Activated naive CD8-positive, alpha-beta T cell treated with anti-CD3 and anti-CD28 coated beads, Interleukin-2, amount 50 U/mL, for 16 hours (primary cell): Measurements from ENCODE around the gene STXBP2.

Source experiments
- DNase-seq: peaks from one replicate; pipeline ENCODE4 v3.0.0-alpha.2; 2020; ENCODE audit warnings: low read depth, low spot score

The STXBP2 gene

DNA sequence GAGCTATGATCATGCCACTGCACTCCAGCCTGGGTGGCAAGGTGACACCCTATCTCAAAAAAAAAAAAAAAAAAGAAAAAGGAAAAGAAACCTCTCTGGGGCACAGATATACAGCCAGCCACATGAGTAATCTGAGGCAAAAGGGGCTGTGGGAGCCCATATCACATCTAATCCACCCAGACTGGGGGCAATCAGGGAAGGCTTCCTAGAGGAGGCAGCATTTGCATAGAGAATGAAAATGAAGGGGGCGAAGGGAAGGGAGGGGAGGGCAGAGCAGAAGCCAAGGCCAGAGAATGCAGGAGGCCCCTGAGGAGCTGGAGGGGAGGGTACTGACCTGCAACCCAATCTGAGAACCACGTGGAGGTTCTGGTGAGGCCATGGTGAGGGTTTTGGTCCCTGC, 13.2 kb downstream of the STXBP2 start:
- no peak for DNase-seq

DNA sequence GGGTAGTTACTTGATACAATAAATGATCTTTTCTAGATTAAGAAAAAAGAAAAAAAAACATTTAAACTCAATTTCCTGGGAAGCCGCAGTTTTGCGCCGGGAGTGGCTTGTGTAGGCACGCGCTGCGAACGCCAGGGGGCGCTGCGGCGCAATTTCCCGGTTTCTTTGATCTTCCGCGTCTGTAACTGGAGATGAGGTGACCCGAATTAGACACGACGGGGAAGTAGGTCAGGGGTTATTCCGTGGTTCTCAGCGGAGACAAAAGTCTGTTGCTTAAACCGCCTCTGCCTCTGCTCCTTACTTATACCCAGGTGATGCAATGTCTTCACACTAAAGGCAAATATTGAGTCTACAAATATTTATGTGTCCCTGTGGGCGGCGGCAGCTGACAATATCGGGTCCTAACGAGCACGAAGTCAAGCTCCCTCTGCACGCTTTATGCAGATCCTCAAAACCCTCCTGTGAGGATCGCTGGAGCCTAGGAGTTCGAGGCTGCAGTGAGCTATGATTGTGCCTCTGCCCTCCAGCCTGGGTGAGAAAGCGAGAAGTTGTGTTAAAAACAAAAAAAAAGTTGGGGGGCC, 15.2 kb downstream of the STXBP2 start:
- DNase-seq, result peak; percentile 68

DNA sequence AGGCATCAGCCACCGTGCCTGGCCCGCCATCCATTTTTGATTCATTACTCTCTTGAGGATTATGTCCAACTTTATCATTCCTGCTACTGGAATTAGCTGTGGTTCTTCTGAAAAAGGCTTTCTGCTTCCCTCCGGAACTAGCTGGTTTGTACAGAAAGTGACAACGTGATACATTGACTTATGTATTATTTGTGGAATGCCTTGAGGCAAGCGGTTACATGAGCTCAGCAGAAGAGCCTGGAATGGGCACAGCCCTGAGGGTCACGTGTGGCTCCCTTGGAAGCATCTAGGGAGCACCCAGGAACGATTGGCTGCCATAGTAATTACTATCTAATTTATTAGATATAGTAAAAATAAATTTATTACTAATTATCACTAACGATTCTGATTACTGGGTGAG, 17.5 kb downstream of the STXBP2 start:
- DNase-seq, result no peak

DNA sequence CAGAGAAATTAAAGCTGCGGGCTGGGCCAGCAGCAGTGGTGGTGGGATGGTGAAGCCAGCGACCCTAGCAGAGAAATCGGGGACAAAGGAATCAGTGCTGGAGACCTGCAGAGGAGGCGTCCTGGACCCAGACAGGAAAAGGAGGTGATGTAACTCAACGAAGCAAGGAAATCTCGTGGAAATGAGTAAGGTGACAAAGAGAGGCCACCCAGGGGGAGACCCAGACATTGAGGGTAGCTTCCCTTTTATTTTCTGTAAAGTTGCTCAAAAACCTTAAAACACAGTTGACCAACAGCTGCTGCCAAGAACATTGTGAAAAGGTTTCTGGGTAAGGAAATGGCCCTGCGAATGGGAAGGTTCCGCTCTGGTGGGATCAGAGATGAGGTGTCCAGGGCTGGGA, 18.7 kb downstream of the STXBP2 start:
- DNase-seq, result no peak

DNA sequence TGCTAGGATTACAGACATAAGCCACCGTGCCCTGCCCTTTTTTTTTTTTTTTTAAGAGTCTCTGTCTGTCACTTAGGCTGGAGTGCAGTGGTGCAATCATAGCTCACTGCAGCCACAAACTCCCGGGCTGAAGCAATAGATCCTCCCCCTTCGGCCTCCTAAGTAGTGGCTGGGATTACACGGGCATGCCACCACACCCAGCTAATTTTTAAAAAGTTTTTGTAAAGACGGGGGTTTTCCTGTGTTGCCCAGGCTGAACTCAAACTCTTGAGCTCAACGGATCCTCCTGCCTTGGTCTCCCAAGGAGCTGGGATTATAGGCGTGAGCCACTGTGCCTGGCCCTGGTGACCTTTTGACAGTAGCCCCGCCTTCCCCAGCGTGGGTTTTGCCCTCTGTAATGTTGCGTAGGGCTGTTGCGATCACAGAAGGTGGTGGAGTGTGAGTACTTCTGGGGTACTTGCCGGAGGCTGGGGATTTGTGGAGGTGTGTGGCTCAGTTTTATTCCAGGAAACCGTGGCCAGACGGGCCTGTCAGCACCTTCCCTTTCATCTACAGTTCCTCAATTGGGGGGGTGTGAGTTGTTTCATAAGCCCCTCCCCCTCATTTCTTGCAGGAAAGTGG, 20.3 kb downstream of the STXBP2 start:
- DNase-seq, result no peak

DNA sequence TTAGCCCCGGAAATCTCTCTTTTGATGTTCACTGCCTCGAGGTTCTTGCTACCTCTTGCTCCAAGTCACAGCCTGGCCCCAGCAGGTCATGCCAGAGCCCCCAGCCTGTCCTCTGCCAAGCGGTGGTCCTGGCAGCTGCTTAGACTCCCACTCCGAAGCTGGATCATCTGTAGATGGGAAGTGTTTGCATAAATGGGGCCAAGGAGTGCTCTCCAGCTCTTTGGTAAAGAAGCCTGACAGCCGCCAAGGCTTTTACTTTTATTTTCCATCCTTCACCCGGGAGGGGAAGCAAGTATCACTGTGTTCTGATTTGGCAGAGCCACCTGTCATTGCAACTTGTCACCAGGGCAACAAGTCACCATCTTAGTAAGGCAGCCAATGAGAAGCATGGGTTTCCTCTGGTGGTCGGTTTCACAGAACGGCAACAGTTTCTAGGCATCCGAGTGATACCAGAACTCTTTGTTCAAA, 21.3 kb downstream of the STXBP2 start:
- DNase-seq, result peak; percentile 25

GRCh38 chr19:7661744-7662538, 25.0 kb downstream of the STXBP2 start:
- no peak for DNase-seq

DNA sequence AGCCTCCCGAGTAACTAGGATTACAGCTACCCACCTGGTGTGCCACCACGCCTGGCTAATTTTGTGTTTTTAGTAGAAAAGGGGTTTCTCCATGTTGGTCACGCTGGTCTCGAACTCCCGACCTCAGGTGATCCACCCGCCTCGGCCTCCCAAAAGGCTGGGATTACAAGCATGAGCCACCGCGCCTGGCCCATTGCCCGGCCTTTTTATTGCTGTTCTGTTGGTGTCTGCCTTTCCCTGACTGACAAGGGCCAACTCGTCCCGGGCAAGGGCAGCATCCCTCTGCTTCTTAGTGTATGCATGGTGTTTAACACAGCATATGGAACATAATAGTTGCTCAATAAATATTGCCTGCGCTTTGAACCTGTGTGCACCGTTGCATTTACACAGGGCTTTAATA, 25.7 kb downstream of the STXBP2 start:
- DNase-seq, result no peak

DNA sequence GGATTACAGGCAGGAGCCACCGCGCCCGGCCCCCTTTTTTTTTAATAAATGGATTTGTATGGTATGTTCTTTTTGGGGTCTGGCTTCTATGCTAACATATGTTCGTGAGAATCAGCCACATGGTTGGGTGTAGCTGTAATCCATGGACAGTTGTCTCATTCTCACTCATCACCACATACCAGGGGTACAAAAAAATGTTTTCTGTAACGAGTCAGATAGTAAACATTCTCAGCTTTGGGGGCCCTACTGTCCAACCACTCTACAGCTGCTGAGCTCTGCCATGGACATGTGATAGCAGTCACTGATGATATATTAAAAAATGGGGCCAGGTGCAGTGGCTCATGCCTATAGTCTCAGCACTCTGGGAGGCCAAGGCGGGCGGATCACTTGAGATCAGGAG, 26.8 kb downstream of the STXBP2 start:
- no peak for DNase-seq

DNA sequence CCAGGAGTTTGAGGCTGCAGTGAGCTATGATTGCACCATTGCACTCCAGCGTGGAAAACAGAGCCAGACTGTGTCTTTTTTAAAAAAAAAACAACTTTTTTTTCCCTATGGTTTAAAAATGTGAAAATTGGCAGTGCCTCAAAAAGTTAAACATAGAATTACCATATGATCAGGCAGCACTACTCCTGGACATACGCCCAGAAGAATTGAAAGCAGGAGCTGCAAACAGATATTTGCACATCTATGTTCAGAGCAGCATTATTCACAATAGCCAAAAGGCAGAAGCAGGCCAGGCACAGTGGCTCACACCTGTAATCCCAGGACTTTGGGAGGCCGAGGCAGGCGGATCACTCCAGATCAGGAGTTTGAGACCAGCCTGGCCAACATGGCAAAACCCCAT, 28.2 kb downstream of the STXBP2 start:
- DNase-seq, result no peak

DNA sequence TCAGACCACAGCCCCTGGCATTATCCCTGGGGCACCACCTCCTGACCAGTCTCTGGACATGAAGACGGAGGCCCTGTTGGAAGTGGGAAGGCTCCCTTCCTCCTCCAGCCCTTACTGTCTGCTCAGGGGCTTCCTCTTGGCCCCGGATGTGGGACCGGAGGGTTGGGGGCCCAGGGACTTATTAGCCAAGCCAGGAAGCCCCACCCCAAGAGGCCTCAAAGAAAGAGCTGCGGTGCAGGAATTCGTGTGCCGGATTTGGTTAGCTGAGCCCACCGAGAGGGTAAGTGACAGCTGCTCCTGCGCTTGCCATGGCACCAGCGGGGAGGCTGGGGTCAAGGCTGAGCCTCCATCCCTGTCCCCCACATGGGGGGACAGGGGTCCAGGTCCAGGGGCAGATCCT, 31.9 kb downstream of the STXBP2 start, which contains the start of gene RETN:
Gene RETN (plus strand): TSS at position 208 of the 400 bp plus-strand sequence. CDS start 278 bp downstream, outside the sequence.
- DNase-seq, result no peak

DNA sequence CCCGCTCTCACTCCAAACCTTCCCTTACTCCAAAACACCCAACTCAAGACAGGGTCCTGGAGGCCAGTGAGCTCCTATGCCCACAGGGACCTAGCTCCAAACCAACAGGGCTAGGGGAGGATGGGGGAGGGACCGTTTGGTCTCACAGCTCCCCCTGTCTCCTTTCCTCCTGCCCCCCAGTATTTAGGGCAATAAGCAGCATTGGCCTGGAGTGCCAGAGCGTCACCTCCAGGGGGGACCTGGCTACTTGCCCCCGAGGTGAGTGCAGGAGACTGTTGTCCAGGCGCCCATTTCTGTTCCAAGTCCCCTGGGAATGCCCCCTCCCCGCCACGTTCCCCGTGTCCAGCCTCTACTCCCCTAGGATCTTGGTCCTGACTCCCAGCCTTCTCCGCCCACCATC, 32.7 kb downstream of the STXBP2 start:
- no peak for DNase-seq

DNA sequence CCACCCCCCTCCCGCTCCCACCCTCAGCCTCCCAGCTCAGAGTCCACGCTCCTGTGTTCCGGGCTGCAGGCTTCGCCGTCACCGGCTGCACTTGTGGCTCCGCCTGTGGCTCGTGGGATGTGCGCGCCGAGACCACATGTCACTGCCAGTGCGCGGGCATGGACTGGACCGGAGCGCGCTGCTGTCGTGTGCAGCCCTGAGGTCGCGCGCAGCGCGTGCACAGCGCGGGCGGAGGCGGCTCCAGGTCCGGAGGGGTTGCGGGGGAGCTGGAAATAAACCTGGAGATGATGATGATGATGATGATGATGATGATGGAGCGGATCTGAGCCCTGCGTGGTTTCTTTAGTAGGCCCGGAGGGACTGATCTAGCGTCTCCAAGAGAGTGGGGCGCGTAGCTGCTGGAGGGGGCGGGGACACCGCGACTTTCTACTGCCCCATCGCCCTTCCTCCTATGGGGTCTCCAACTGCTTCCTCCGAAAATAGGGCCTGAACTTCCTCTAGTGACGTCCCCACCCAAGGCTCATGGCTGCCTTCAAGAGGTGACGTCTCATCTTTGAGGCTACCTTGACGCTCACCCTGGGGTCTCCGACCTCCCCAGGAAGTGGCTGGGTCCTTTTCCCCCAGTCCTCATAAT, 33.4 kb downstream of the STXBP2 start:
- DNase-seq, result no peak

DNA sequence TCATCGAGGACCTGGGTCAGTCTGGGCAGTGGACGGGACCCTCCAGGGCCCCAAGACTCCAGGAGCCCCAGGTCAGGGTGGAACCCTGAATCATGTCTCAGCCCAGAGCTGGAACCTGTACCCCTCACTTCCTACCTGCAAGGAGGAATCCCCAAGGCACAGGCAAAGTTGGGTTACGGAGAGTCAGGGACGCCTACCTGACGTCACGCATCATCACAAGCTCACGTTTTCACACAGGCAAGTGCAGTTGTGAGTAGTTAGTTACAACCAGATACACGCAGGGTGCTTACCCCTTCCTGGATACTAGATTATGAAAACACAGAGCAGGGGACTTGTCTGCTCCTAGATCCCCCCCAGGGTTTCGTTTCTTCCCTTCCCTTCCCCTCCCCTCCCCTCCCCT, 33.9 kb downstream of the STXBP2 start:
- DNase-seq, result no peak

- DNase-seq, result no peak
Measured at GRCh38 chr19:7672522-7672921, 35.6 kb downstream of the STXBP2 start.

GRCh38 chr19:7674010-7675005, 37.4 kb downstream of the STXBP2 start:
- DNase-seq, result no peak

- DNase-seq, result no peak
Measured at GRCh38 chr19:7676376-7676775, 39.5 kb downstream of the STXBP2 start.

DNA sequence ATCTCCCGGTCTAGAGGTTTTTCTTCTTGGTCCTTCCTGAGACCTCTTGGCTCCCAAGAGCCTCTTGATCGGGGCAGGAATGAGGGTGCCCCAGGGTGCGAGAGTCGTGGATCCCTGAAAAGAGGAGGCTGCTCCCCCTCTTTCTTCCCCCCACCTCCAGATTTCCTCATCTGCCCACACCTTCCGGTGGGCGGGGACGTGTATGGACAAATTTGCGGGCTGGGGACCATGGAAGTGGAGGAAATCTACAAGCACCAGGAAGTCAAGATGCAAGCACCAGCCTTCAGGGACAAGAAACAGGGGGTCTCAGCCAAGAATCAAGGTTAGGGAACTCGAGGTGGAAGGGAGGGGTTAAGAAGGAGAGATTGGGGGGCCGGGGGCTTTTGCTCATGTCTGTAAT, 39.9 kb downstream of the STXBP2 start, which contains the start of gene MCEMP1:
Gene MCEMP1 (plus strand): TSS at position 237 of the 400 bp plus-strand sequence. CDS start 31 bp downstream, at position 268.
- DNase-seq, result no peak

DNA sequence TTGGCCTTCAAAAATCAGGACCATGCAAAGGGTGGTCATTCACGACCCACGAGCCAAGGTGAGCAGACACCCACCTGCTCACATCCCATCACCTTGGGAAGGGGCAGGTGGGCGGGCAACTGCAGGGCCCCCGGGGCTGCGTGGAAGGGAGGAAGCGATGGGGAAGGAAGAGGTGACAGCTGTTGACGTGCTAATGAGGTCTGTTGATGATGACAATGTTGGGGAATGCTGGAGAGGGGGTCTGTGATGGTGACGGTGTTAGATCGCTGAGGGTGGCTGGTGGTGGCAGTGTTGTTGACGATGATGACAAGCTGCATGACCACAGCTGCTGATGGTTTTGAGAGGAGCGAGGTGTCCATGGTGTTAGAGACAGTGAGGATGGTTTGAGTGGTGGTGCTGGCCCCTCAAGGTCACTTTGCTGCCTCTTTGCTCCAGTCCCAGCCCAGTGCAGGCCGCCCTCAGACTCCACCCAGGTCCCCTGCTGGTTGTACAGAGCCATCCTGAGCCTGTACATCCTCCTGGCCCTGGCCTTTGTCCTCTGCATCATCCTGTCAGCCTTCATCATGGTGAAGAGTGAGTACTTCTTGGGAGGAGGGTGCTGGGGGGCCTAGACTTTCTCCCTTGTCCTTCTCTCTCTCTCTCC, 40.9 kb downstream of the STXBP2 start:
- no peak for DNase-seq

DNA sequence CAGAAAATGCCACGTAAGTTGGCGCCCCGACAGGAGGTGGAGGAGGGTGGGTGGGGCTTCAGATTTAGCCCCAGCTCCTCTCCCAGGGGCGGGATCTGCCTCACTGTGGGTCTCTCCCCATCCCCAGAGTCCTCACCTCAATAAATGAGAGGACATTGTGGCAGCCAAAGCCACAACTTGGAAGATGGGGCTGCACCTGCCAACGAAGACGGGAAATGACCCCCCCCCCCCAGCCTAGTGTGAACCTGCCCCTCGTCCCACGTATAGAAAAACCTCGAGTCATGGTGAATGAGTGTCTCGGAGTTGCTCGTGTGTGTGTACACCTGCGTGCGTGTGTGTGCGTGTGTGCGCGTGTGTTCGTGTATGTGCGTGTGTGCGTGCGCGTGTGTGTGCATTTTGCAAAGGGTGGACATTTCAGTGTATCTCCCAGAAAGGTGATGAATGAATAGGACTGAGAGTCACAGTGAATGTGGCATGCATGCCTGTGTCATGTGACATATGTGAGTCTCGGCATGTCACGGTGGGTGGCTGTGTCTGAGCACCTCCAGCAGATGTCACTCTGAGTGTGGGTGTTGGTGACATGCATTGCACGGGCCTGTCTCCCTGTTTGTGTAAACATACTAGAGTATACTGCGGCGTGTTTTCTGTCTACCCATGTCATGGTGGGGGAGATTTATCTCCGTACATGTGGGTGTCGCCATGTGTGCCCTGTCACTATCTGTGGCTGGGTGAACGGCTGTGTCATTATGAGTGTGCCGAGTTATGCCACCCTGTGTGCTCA, 42.3 kb downstream of the STXBP2 start:
- DNase-seq, result peak; percentile 34
